Gastrocnemius medialis (tissue), 4 donors: ENCODE results near the gene PPP2R2C.

Experiments used
- CTCF ChIP-seq, 5 experiments: fragments of 450-650 bp in 3 of 5; fragments of 200-600 bp in 2 of 5; sonication (generic) in 2 of 5; IDR thresholded peaks in 4 of 5; conservative IDR thresholded peaks in 1 of 5; 1 replicate in 4 of 5; 2 replicates in 1 of 5; pipeline ENCODE4 v1.5.1; 2016 to 2019; ENCODE audit warnings: antibody characterized with exemption in 5 of 5, mild to moderate bottlenecking in 3 of 5, moderate library complexity in 3 of 5
- POLR2A ChIP-seq, 2 donors: fragments of 450-650 bp; IDR thresholded peaks; one replicate each; pipeline ENCODE4 v1.6.1; 2017; ENCODE audit warnings: antibody characterized with exemption in 2 of 2, mild to moderate bottlenecking in 2 of 2, moderate library complexity in 2 of 2

- TF ChIP-seq CTCF (IDR thresholded peaks at IDR 0.05 in 4 of 5, conservative IDR thresholded peaks at IDR 0.05 in 1 of 5) (no peak), POLR2A (IDR thresholded peaks at IDR 0.05) (no peak)
Observed at GRCh38 chr4:6303943-6304342, 168.5 kb downstream of the PPP2R2C start.
